NCI-H524 (cell line): ENCODE data around the gene TM9SF3.

ENCODE experiments used
- DNase-seq, 2 experiments: peaks; one replicate each; lab custom pipeline; 2025; lab: John Stamatoyannopoulos, UW

Gene TM9SF3

DNA sequence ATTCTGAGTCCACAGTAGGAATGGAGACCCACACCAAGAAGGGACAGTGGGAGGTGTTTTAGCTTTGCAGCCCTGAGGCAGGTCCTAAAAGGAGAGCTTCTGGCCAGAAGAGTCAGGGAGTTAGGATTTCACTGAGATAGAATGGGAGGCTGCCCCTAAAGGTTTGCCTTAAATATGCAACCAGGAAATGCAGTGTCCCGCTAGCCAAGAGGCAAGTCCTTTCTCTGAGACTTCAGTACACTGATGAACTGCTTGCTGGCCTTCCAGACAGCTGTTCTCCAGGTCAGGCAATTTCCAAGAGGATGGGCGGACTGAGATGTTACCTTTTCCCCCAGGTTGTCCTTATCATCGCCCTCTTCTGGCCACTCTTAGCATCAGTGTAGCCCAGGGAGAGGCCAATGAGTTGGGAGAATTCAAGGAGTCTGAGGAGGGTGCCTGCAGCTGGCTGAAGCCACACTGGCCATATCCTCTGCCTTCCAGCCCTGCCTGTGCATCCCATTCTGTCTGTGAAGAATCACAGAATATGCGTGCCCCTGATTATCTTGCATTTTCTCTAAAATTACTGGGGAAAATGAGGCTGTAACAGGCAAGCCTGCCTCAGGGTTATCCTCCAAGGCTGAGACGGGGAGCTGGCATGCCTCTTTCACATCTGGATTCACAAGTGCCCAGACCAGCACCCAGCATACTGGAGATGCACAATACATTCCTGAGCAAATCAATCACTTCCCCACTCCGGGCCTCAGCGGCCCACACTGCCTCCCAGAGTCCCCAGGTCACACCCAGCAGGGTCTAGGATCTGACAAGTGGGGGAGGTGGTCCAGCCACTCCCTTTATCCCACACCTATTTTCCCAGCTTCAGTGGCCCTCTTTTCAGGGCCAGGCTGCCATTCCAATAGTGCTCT is 75.5 kb downstream of the TM9SF3 start:
- peak; percentile 23 to 31 for DNase-seq

DNA sequence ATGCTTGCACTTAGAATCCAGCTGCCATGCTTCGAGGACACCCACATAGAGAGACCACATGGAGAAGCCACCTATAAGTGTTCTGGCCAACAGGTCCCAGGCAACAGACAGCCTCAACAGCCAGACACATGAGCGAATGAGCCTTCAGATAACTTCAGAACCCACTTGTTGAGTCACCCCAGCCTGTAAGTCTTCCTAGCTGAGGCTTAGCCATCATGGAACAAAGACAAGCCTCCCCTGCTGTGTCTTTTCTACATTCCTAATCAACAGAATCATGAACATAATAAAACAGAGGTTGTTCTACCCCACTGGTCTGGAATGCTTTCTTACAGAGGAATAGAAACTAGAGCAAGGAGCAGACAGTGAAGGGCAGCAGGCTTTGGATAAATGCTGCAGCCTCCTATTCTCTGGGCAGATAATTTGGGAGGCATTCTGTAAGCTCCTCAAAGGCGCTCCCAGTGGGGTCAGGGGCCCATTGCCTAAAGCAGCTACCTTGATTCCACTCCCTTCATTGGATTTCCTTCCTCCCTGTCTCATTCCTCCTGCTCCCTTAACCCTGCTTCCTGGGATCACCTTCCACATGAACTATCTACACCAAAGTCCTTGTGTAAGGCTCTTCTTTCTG is 77.7 kb downstream of the TM9SF3 start:
- no peak for DNase-seq

GRCh38 chr10:96507044-96507443 is 79.8 kb downstream of the TM9SF3 start:
- no peak for DNase-seq

GRCh38 chr10:96505150-96506136 is 81.4 kb downstream of the TM9SF3 start:
- no peak for DNase-seq

DNA sequence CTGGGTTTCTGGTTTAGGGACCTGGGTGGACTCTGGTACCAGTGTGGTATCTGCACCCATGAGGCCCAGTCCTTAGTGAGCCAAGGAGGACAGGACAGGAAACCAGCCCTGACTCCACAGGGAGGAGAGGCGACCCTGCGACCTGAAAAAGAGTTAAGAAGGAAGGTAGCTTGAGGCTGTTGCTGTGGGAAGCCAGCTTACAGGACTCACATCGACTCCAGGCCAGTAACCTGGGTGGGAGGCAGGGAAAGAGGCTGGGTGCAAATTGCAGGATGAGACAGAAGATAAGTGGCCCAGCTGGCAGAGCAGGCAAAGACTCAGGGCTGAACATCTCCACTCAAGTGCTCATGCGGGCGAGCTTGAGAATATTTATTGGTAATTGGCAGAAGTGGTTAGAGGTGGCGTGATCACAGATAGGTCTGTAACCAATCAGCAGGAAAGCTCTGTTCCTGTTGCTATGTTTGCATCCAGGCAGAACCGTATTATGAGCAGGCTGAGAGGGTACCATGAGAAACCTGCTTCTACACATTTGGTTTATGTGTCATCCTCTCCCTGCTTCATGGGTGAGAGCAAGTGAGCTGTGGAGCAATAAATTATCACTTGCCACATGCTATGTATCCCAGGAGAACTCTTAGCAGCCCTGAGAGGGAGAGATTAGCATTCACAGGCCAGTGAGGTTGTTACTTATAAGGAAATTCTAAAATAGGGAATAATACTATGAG is 84.1 kb downstream of the TM9SF3 start:
- peak; percentile 74 to 79 for DNase-seq

GRCh38 chr10:96501985-96502384 is 84.8 kb downstream of the TM9SF3 start:
- DNase-seq: no peak

DNA sequence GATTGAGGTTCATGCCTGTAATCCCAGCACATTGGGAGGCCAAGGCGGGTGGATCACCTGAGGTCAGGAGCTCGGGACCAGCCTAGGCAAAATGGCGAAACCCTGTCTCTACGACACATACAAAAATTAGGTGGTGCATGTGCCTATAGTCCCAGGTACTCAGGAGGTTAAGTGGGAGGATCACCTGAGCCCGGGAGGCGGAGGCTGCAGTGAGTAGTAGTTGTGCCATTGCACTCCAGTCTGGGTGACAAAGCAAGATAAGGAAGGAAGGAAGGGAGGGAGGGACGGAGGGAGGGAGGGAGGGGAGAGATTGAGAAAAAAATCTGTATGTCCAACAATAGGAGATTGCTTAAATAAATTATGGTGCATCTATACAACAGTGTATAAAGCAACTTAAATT is 86.3 kb downstream of the TM9SF3 start:
- DNase-seq: no peak

DNA sequence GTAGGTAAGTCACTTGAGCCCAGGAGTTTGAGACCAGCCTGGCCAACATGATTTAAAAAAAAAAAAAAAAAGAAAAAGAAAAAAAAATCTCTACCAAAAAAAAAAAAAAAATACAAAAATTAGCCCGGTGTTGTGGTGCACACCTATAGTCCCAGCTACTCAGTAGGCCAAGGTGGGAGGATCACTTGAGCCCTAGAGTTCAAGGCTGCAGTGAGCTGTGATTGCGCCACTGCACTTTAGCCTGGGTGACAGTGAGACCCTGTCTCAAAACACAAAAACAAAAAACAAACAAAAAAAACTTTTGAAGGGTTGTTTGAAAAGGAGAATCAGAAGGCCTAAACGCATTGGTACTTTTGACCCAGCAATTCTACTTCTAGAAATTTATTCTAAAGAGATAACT is 86.8 kb downstream of the TM9SF3 start:
- DNase-seq: no peak

GRCh38 chr10:96497391-96497790 is 89.4 kb downstream of the TM9SF3 start:
- no peak for DNase-seq

DNA sequence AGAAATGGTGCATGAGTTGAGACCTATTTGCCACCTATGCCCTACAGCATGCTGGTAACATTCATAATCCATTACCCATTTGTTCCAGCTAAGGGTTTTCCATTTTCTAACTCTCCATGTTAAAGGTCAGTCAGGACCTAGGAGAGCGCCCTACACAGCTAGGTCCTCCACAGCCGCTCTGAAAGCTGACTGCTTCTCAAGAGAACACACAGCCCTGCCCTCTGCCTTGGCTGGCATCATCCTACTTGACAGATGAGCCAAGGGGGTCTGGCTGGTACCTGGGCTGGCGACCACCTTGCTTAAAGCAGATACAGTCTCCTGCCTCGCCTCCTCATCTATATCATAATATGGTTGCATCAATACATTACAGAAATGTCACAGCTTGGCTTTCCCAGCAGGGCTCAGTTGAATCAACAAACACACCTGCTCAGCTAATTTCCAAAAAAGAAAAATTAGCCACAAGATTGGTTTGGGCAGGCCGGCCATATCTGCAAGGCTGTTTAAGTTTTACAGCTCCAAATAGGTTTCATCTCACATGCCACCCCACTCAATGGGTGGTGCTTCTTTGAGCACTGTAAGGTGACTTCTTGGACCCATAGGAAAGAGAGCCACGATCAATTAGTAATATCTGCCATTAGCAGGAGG is 90.4 kb downstream of the TM9SF3 start:
- no peak for DNase-seq

DNA sequence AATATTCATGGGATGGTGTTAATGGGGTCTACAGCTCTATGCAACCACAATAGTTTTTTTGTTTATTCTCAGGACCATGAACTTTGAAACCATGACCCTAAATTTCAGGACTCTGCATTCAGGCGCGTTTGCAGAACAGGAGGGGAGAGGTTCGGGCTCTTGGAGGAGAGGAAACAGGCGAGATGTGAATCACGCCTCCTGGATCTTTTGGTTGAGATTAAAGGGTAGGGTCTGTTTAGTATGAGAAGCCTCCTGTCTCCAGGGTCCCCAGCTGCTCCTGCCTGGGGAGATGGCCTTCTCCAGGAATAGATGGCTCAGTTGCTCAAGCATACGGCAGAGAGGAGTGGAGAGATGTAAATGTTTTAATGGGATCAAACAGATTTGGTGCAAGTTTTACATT is 91.3 kb downstream of the TM9SF3 start:
- no peak for DNase-seq

DNA sequence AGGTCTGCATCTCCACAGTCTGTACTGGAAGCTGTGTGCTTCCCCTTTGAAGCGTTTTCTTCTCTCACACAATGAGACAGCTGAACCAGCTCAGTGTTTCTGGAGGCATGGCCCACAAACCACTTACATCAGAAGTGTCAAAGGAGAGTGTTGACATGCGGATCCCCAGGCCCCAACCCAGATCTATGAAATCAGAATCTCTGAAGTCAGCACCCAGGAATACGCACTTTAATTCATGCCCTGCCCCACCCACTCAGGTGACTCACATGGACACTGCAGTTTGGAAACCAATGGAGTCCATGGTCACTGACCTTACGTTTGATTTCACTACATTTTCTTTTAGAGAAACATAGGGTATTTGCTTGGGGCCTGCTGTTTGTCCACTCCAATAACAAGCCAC is 92.1 kb downstream of the TM9SF3 start:
- DNase-seq: no peak

- no peak for DNase-seq
Measured at GRCh38 chr10:96493871-96494525, 92.8 kb downstream of the TM9SF3 start.

DNA sequence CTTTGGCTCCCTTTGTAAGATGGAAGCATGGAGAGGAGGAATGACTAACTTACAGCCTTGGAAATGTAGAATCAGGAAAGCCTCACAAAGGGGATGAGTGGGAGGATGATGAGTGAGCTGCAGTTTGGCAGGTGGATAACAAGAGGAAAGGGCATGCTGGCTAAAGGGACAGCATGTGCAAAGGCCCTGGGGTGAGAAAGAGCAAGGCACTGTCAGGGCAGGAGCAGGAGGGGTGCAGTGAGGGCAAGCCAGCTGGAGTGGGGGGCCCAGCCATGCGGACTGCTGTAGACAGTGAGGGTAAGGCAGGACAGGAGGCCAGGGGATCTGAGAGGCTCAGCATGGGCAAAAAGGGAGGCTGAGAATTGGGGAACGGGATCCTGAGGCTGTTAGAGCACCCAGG is 93.6 kb downstream of the TM9SF3 start:
- DNase-seq: no peak

- no peak for DNase-seq
Measured at GRCh38 chr10:96491303-96491702, 95.5 kb downstream of the TM9SF3 start.

GRCh38 chr10:96488161-96488935 is 98.5 kb downstream of the TM9SF3 start:
- DNase-seq: no peak

DNA sequence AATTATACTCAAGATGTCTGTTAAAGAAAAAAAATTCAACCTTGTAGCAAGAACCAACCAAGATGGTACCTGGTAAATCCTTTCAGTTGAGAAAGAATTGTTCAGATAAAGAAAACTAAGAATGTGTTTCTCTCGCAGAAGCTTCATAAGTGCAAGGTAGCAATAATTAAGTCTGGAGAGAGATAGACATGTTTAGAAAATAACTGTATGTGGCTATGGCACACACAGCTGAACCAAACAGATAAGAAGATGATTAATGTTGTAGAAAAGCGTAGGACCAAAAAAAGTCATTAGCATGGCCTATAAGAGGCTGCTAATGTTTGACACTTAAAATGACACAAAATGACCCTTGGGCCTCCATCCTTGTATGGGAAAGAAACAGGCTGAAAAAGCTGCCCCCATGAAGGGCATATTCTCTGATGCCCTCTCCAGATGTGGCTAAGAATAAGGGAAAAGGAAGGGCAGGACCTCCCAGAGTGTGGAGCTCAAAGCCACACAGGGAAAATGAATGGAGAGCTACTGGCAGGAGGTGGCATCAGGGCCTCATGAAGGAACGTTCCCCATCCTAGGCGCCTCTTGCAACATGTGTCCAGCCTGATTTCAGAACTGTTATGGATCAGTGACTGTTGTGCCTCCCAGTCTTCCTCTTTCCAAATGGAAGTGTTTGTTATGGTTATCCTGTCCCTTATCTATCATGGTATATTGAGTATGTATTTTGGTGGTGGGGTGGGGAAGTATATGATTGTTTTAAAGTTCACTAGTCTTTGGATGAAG is 103.8 kb downstream of the TM9SF3 start:
- DNase-seq: no peak

GRCh38 chr10:96478355-96478754 is 108.5 kb downstream of the TM9SF3 start:
- DNase-seq: no peak

- peak; percentile 20 to 60 for DNase-seq
Measured at GRCh38 chr10:96473866-96474265, 112.9 kb downstream of the TM9SF3 start.
